Erythroblast (primary cell): ENCODE measurements around the gene CHMP6.

Experiments
- DNase-seq, 2 experiments: peaks; one replicate each; lab custom pipeline; 2025; lab: John Stamatoyannopoulos, UW
- GATA1 ChIP-seq: IDR thresholded peaks from 2 replicates; pipeline ENCODE4 v1.6.1; 2011; ENCODE audit warnings: low read depth, mild to moderate bottlenecking, control low read depth, low read length, moderate library complexity
- POLR2A ChIP-seq: IDR thresholded peaks from 2 replicates; pipeline ENCODE4 v1.6.1; 2011; ENCODE audit warnings: mild to moderate bottlenecking, low read length

CHMP6 gene

GRCh38 chr17:80951121-80952090 is 40.2 kb upstream of the CHMP6 start:
- DNase-seq = no peak
- TF ChIP-seq GATA1 (no peak), POLR2A (no peak)

GRCh38 chr17:80952291-80952690 is 39.4 kb upstream of the CHMP6 start:
- DNase-seq = no peak
- TF ChIP-seq GATA1 (no peak), POLR2A (no peak)

GRCh38 chr17:80953471-80954315 is 37.9 kb upstream of the CHMP6 start:
- DNase-seq = no peak
- TF ChIP-seq GATA1 (no peak), POLR2A (no peak)

DNA sequence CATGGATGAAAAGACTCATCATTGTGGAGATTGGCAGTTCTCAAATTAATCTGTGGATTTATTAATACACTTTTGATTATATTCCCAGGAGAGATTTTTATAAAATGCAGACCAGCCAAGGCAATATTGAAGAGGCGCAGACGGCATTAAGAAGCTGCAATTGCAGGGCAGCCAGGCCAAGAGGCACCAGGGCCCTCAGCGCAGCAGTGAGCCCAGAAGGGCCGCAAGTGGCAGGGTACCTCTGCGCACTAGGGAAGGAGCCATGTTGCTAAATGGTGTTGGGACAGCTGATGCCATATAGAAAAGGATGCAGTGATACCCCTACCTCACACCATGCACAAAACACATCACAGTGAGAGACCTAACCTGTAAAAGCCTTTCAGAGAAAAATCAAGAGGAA is 36.6 kb upstream of the CHMP6 start:
- no peak for TF ChIP-seq GATA1
- no peak for TF ChIP-seq POLR2A
- no peak for DNase-seq

- no peak for DNase-seq
- TF ChIP-seq POLR2A = no peak
- no peak for TF ChIP-seq GATA1
Measured at GRCh38 chr17:80955671-80956280, 35.9 kb upstream of the CHMP6 start.

DNA sequence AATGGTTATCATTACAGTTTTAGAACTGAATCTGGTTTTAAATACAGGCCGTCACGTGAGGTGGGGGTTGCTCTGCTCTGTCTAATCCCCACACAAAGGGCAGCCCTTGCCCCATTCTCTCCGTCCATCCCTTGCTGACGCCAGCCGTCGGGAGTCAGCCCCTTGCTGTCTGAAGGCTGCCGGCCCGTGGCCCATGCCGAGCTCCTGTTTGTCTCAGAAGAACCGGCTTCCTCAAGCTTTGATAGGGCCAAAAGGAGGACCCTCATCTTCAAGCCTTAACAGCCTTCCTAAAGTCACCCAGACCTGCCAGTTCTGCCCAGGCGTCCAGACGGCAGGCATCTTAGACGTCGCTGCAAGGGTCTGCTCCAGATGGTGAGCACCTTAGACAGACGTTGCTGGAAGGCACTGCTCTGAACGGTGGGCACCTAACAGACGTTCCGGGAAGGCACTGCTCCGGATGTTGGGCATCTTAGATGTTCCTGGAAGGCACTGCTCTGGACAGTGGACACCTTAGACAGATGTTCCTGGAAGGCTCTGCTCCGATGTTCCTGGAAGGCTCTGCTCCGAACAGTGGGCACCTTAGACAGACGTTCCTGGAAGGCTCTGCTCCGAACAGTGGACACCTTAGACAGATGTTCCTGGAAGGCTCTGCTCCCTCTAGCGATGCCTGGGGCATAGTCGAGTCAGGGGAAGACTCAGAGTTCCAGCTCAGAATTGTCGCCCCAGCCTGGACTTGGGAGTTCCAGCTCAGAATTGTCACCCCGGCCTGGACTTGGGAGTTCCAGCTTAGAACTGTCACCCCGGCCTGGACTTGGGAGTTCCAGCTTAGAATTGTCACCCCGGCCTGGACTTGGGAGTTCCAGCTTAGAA is 35.1 kb upstream of the CHMP6 start:
- DNase-seq = no peak
- TF ChIP-seq GATA1 (no peak), POLR2A (no peak)

DNA sequence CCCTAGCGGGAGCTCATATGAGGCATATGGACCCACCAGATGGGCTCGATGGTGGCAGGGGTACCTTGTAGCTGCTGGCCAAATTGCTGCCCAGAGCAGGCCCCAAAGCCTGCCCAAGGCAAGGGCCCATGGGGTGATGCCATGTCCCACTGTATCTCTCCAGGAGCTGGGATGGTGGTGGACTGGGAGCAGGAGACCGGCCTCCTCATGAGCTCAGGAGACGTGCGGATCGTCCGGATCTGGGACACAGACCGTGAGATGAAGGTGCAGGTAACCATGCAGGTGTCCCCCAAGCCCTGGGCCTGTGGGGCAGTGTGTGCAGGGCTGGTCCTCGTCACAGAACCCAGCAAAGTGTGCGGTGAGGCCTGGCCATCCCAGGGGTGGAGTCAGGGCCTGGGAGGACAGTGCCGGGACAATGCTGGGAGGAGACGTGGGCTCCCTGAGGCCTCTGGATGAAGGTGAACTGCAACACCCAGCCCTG is 34.1 kb upstream of the CHMP6 start:
- TF ChIP-seq GATA1 = no peak
- no peak for TF ChIP-seq POLR2A
- DNase-seq = no peak

DNA sequence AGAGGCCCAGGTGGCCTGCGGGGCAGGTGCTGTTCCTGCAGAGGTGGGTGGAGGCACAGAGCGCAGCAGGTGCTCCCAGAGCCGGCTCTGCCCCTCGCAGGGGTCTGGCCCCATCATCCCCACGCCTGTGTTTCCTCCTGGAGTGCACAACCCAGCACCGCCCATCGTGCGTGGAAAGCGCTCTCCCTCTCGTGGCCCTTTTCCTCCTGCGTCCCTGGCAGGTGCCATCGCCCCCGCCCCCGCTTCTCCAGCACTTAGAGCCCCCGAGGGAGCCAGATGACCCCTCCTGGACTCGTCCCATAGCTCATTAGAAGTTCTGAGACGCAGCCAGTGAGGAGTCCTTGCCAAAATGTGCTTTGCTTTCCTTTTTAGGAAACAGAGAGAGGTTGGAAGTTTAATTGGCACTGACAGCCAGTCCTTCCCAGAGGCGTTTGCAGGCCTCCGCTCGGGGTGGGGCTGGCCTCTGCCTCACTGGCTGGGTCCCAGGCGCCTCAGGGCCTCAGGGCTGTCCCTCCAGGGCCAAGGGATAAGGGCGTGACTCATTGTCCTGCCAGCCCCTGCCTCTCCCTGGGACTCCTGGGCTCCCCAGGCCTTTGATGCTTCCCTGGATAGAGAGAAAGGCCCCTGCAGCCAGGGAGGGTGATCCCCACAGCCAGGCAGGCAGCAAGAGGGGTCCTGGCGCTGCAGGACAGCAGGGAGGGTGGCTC is 32.2 kb upstream of the CHMP6 start:
- DNase-seq = no peak
- no peak for TF ChIP-seq POLR2A

DNA sequence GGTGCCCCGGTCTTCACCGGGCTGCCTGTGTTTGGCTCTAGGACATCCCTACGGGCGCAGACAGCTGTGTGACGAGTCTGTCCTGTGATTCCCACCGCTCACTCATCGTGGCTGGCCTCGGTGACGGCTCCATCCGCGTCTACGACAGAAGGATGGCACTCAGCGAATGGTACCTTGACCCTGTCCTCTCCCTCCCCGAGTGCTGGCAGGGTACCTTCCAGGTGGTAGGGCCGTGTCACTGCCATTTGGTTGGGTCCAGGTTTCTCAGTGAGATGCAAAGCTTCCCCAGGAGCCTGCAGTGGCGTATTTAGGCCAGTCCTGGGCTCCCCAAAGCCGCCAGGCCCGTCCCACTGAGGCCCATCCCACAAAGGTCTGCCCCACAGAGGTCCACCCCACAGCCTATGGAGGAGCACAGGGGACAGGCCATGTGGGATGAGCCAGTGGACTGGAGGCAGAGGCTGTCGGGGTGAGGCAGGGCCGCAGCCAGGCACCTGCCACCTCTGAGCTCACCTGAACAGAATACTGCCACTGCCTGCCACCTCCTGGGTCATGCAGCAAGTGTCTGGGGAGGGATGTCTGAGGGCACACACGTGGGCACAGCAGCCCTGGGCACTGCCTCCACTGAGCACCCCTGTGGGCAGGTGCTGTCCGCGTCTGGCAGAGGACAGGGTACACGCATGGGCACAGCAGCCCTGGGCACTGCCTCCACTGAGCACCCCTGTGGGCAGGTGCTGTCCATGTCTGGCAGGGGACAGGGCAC is 31.4 kb upstream of the CHMP6 start:
- no peak for TF ChIP-seq POLR2A
- TF ChIP-seq GATA1 = no peak
- no peak for DNase-seq

GRCh38 chr17:80960797-80961452 is 30.7 kb upstream of the CHMP6 start:
- DNase-seq = no peak
- no peak for TF ChIP-seq POLR2A
- TF ChIP-seq GATA1 = no peak
